Effector CD4-positive, alpha-beta T cell (primary cell): ENCODE measurements around the gene HOXC10.

ENCODE experiments used
- DNase-seq: peaks from one replicate; pipeline ENCODE4 v3.0.0-alpha.2; 2020

HOXC10 gene

DNA sequence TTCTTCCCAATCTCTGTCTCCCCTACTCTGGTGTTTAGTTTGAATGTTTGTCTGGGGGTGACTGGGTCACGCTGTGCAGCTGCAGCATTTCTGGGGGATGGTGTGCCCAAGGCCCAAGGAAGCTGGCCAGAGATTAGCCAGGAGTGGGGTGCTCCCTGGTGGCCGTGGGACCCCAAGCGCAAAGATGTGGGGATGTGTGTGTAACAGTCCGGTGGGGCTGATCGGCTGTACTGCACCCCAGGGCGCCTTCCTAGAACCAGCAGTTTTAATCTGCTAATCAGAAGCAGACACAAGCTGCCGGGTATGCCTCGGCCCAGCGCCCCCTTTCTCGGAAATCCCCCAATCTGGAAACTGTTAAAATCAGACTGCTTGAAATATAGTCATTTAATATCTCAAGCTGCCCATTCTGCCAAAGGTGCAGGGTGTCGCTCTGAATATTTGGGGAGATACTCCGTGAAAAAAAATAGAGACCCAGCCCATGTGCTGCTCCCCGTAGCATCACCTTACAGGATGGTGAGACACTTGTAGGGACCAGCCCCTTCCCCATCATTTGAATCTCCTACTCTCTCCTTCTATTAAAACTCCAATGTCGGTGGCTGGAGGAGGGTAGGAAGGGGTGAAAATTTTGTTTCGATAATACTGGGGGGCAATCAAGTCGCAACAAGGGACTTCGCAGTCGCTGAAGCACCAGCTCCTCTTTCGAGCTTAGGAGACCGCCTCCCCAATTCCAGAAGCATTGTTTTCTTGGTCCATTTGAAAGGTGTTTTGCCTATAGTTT, 19.3 kb downstream of the HOXC10 start:
- no peak for DNase-seq

- no peak for DNase-seq
These were observed 20.0 kb downstream of the HOXC10 start for GRCh38 chr12:54004841-54005530.

GRCh38 chr12:54005531-54005852, 20.5 kb downstream of the HOXC10 start:
- no peak for DNase-seq

GRCh38 chr12:54005853-54006558, 21.1 kb downstream of the HOXC10 start:
- peak; percentile 84 for DNase-seq

GRCh38 chr12:54006559-54007220, 21.7 kb downstream of the HOXC10 start:
- DNase-seq: no peak

- DNase-seq: no peak
These were observed 22.8 kb downstream of the HOXC10 start for GRCh38 chr12:54007538-54008259.

DNA sequence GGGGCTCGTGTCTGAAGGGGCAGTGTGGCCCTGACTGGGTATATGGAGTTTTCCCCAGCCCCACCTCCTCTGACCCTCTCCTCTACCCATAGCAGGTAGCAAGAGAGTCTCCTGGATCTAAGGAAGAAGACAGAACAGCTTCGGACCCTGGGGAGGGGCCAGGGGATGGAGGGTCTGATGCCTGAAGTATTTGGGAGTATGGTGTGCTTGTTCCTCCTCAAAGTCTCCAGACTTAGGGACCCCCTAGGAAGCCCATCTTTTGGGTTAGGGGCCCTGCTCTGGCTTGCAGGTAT, 23.3 kb downstream of the HOXC10 start:
- DNase-seq: no peak

- DNase-seq: no peak
These were observed 24.5 kb downstream of the HOXC10 start for GRCh38 chr12:54009171-54010052.

- DNase-seq: no peak
These were observed 25.4 kb downstream of the HOXC10 start for GRCh38 chr12:54010053-54010971.

DNA sequence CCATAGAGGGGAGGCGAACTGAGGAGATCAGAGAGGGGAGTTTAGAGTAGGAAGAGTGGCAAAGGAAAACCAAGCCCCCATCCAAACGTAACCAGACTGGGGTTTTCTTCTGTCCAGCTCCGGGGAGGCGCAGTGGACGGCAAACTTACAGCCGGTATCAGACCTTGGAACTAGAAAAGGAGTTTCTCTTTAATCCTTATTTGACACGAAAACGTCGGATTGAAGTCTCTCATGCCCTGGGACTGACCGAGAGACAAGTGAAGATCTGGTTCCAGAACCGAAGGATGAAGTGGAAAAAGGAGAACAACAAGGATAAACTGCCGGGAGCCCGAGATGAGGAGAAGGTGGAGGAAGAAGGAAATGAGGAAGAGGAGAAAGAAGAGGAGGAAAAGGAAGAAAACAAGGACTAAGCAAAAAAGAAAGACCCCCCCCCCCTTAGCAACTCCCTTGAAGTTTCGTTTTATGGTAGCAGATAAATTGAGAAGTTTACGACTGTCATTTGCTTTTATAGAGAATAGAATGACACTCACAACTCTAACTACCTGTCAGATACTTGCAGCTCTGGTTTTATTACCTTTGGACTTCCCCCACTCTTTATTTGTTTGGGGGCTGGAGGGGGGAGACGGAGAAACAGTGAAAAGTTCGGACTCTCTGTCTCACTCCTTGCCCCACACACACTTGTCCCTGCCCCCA, 26.2 kb downstream of the HOXC10 start:
- DNase-seq: no peak

DNA sequence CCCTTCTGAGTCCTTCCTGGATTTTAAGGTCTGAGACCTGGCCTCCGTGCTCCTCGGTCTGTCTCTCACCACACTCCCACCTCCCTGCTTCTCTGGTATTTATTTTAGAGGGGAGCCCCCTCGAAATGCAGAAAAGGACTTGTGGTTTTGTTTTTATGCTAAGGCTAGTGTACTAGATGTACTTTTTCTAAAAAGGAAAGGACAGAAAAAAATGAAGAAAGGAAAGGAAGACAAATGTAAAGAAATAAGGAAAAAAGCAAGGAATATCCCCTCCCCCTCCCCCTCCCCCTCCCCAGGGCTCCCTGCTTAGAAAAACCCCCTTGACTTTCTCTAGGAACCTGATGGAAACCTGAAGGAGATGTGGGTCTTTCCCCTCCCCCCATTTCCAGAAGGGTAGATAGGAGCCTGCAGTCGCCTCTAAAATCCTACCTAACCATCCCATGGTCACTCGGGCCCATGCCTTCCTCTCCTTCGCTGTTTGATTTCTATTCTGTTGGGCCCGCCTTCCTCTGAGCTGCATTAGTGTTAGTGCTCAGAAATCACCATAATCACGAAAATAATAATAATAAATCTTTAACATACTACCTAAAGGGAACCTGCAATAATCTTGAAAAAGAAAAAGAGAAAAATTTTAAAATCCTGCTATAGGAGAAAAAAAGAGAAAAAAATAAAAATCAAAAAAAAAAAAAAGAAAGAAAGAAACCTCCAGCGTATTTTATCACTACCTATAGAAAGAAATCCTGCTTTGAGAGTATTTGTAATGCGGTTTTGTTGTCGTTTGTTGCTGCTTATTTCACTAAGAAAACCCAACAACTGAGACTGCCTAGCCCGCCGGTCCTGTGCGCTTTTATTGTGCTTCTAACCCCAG, 27.0 kb downstream of the HOXC10 start:
- DNase-seq: no peak

DNA sequence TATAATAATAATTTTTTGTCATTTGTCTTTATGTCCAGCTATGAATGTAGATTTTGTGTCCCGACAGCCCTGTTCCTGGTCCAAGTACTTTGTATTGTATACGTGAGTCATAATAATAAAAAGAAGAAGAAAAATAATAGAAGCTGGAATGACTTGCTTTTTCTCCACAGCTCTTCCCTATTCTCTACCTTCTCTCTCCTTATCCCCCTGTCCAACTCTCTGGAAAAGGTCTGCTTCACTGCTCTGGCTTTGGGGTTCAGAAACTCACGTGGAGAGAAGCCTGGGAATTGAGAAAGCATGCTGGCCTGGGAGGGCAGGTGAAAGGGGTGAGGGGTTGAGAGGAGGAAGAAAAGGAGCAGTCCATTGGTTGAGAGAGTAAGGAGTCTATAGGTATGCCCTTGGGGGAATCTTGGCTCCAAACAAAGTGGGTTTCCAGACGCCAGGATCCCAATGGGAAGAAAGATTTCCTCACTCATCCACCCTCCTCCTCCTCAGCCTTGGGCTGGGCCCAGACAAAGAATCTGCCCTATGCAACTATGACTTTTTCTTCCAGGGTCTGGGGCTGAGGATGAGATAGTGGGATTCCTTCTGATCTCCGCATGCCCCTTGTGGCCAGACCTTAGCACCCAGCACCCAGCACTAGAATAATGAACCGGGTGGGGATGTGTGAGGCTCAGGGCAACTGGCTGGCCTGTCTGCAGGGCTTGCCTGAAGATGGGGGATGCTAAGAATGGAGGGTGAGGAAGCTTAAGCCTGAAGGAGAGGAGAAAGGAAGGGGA, 27.9 kb downstream of the HOXC10 start:
- no peak for DNase-seq

GRCh38 chr12:54014377-54015017, 29.6 kb downstream of the HOXC10 start:
- DNase-seq: no peak

GRCh38 chr12:54015018-54015931, 30.3 kb downstream of the HOXC10 start:
- DNase-seq: no peak

- no peak for DNase-seq
These were observed 31.1 kb downstream of the HOXC10 start for GRCh38 chr12:54016051-54016450.

DNA sequence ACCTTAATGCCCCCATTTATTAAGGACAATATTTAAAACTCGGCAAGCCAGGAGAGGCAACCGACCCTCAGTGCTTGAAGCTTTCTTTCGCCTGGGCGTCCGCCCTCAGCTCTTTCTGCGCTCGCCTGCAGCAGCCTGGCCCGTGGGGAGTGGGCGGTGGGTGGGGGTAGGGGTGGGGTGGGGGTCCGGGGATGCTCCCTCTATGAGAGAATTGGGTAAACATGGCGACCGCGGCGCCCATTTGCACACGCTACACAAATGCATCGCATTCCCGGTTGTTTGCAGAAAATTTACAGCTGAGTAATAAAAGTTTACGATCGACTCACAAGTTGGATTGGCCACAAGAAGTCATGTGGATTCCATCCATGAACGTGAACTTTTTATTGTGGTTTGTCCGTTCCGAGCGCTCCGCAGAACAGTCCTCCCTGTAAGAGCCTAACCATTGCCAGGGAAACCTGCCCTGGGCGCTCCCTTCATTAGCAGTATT, 31.6 kb downstream of the HOXC10 start:
- no peak for DNase-seq
